ENCODE results near the gene APOBEC3F.

DNA sequence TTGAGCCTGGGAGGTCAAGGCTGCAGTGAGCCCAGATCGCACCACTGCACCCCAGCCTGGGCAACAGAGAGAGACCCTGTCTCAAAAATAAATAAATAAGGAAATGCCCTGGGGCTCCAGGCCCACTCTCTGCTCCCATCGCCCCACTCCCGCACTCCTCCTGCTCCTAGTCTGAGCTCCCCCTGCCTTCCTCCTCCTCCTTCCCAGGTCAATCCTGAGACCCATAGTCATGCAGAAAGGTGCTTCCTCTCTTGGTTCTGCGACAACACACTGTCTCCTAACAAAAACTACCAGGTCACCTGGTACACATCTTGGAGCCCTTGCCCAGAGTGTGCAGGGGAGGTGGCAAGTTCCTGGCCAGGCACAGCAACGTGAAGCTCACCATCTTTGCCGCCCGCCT lies 29.5 kb downstream of the APOBEC3F start:
- TF ChIP-seq IRX3 (CRISPR knock-in tag; IDR thresholded peaks at IDR 0.05; ENCODE audit: borderline replicate concordance, low read depth) = no peak
- no peak for TF ChIP-seq POLR2A (IDR thresholded peaks at IDR 0.05; ENCODE audit: insufficient read depth in 1 of 2, low read depth in 2 of 2, low read length in 2 of 2)
- TF ChIP-seq, protein P1, sequence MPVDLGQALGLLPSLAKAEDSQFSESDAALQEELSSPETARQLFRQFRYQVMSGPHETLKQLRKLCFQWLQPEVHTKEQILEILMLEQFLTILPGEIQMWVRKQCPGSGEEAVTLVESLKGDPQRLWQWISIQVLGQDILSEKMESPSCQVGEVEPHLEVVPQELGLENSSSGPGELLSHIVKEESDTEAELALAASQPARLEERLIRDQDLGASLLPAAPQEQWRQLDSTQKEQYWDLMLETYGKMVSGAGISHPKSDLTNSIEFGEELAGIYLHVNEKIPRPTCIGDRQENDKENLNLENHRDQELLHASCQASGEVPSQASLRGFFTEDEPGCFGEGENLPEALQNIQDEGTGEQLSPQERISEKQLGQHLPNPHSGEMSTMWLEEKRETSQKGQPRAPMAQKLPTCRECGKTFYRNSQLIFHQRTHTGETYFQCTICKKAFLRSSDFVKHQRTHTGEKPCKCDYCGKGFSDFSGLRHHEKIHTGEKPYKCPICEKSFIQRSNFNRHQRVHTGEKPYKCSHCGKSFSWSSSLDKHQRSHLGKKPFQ (CRISPR knock-in tag; IDR thresholded peaks at IDR 0.05; ENCODE audit: insufficient replicate concordance) = no peak
- TF ChIP-seq ZNF510 (CRISPR knock-in tag; IDR thresholded peaks at IDR 0.05; ENCODE audit: low read depth) = no peak
- TF ChIP-seq KAT7 (CRISPR knock-in tag; IDR thresholded peaks at IDR 0.05; ENCODE audit: borderline replicate concordance) = no peak
